ENCODE data around the gene PITRM1. TPM values are rescaled to one million over a fixed set of nuclear protein-coding genes. Genes with fewer than 3 reads are reported as not detected.

PITRM1 gene
- total and polyA plus RNA-seq, 8 donors, result 68.1 to 85.6 (median 71.8) TPM

DNA sequence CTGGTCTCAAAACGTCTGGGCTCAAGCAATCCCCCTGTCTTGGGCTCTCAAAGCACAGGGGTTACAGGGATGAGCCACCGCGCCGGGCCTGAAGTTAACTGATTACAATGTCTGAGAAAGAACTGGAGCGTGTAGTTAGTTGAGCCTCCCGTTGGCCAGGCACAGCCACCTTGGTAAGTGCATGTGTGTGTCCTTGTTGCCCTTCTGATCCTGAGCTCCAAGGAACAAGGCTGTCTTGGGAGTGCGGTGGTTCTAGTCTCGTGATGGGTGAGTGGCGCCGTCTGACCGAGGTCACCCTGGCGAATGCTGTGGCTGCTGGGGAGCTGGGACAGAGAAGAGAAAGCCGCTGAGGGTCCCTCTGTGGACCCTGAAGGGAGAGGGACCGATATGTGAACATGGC, 50.5 kb downstream of the PITRM1 start:
- ATAC-seq (no peak), DNase-seq (peak in 1 of 4 donors; percentile 41)
- H3K27ac ChIP-seq, result no peak overlapping the region
- H3K36me3 ChIP-seq, result peaks cover 0 to 75% of the 10 kb centered on the region in 2 donors
- no peaks in the 10 kb centered on the region for H3K27me3 ChIP-seq
- TF ChIP-seq, protein P1, sequence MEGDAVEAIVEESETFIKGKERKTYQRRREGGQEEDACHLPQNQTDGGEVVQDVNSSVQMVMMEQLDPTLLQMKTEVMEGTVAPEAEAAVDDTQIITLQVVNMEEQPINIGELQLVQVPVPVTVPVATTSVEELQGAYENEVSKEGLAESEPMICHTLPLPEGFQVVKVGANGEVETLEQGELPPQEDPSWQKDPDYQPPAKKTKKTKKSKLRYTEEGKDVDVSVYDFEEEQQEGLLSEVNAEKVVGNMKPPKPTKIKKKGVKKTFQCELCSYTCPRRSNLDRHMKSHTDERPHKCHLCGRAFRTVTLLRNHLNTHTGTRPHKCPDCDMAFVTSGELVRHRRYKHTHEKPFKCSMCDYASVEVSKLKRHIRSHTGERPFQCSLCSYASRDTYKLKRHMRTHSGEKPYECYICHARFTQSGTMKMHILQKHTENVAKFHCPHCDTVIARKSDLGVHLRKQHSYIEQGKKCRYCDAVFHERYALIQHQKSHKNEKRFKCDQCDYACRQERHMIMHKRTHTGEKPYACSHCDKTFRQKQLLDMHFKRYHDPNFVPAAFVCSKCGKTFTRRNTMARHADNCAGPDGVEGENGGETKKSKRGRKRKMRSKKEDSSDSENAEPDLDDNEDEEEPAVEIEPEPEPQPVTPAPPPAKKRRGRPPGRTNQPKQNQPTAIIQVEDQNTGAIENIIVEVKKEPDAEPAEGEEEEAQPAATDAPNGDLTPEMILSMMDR (IDR thresholded peaks at IDR 0.05), result no peak
- H3K9me3 ChIP-seq, result no peaks in the 10 kb centered on the region
- H3K4me1 ChIP-seq, result no peaks in the 10 kb centered on the region
- intact Hi-C loops (cut with DNase I), result no loop called here
- no peak overlapping the region for H3K4me3 ChIP-seq

DNA sequence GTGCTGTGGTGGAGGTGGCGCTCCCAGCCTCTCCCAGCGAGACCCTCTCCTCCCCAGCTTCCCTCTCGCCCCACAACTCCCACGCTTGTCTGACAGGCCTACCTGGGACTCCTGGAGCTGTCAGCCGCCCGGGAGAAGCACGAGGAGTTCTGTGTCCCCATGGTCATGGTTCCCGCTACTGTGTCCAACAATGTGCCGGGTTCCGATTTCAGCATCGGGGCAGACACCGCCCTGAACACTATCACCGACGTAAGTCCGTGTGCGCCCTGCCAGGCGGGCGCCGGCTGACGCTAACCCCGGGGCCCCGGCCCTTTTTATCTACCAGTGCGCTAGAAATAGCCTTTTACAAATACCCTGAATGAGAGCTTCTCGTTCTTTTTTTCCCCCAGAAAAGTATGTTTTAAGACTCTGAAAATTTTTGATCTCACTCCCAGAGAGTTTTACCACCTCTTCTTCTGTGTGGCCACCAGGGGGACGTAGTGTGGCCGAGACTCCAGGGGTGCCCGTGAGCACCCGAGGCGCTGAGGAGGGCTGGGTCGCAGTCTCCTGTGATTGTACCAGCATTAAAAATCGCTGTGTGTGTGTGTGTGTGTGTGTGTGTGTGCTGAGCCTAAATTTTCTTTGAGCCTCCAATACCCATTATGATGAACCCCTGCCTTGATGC, 52.7 kb downstream of the PITRM1 start:
- peaks cover 0 to 78% of the 10 kb centered on the region in 2 donors for H3K36me3 ChIP-seq
- no peak overlapping the region for H3K4me3 ChIP-seq
- DNase-seq (peak in 1 of 4 donors; percentile 65), ATAC-seq (peak; percentile 21)
- no peaks in the 10 kb centered on the region for H3K4me1 ChIP-seq
- H3K27ac ChIP-seq, result no peak overlapping the region
- H3K27me3 ChIP-seq, result no peaks in the 10 kb centered on the region
- H3K9me3 ChIP-seq, result no peaks in the 10 kb centered on the region
- TF ChIP-seq, protein P1 (IDR thresholded peaks at IDR 0.05), result no peak
- intact Hi-C loops (cut with DNase I), result no loop called here

DNA sequence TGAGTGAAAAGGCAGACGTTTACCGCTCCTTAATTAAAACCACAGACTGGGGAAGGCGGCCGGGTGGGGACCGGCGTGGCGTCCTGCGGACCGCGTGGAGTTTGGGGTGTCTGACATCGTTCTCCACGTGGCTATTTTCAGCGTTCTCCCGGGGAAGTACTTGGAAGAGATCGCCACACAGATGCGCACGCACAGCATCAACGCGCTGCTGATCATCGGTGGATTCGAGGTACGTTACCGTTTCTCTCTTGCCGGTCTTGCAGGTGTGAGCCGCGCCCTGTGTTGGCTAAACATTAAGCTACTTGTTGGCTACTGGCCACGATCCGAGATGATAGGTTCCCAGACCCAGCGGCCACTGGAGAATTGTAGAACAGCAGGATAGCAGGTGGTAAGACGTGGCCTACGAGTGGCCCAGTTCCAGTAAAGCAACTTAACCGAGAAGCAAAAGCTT, 53.9 kb downstream of the PITRM1 start:
- Histone ChIP-seq H3K4me3 (no peak overlapping the region), H3K4me1 (no peaks in the 10 kb centered on the region), H3K36me3 (peaks cover 0 to 78% of the 10 kb centered on the region in 2 donors), H3K9me3 (no peaks in the 10 kb centered on the region), H3K27ac (no peak overlapping the region), H3K27me3 (no peaks in the 10 kb centered on the region)
- TF ChIP-seq, protein P1 (IDR thresholded peaks at IDR 0.05), result no peak
- intact Hi-C loops (cut with DNase I), result no loop called here
- DNase-seq, result peak in 1 of 4 donors; percentile 62
- no peak for ATAC-seq

DNA sequence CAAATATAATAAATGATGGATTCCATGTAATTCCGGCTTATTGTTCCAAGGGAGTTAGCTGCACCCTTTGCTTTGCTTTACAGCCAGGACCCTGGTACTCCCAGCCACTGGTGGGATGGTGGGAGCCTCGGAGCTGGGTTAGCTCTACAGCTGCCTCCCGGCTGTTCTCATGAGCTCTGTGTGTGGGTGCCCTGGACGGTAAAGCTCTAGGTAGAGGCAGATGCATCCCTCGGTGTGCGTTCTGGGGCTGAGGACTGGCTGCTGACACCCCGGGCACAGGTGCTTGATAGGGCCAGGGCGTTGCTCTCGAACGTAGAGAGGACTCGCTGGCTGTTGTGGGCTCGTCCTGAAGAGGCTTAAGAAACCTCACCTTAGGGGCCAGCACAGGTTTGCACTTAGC, 55.1 kb downstream of the PITRM1 start:
- H3K4me1 ChIP-seq, result no peaks in the 10 kb centered on the region
- DNase-seq (peak in 1 of 4 donors; percentile 47), ATAC-seq (no peak)
- TF ChIP-seq, protein P1 (IDR thresholded peaks at IDR 0.05), result no peak
- intact Hi-C loops (cut with DNase I), result no loop called here
- no peak overlapping the region for H3K4me3 ChIP-seq
- peaks cover 0 to 78% of the 10 kb centered on the region in 2 donors for H3K36me3 ChIP-seq
- no peaks in the 10 kb centered on the region for H3K27me3 ChIP-seq
- no peak overlapping the region for H3K27ac ChIP-seq
- no peaks in the 10 kb centered on the region for H3K9me3 ChIP-seq

DNA sequence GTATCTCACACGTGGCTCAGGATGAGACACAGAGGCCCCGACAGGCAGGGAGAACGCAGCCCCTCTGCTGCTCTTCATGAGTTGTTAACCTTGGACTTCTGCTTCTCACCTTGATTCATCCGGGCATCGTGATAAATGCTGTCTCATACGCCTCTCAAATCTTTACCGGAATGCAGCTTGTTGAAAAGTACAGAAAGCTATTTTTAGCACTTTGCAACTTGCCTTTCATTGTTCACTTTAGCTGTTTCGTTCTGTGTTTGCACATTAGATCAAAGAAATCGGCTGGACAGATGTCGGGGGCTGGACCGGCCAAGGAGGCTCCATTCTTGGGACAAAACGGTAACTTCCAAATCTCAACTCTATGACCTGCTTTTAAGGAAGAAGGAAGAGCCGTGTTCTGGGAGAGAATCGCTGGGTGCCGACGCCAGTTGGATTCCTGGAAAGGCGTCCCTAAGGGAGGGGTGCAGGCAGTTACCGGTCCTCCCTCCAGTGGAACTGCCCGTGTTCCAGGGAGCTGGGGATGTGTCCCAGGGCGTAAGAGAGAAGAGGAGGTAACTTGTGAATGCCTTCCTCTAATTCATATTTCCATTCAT, 56.0 kb downstream of the PITRM1 start:
- peak in 1 of 4 donors; percentile 24 for DNase-seq
- TF ChIP-seq, protein P1 (IDR thresholded peaks at IDR 0.05), result no peak
- H3K27me3 ChIP-seq, result no peaks in the 10 kb centered on the region
- H3K4me1 ChIP-seq, result no peaks in the 10 kb centered on the region
- no peak overlapping the region for H3K4me3 ChIP-seq
- H3K27ac ChIP-seq, result no peak overlapping the region
- H3K36me3 ChIP-seq, result peaks cover 0 to 79% of the 10 kb centered on the region in 2 donors
- peak; percentile 52 for ATAC-seq
- no peaks in the 10 kb centered on the region for H3K9me3 ChIP-seq
- intact Hi-C loops (cut with DNase I), result no loop called here

Data from left lung (tissue), 10 donors.